IPS DF 4.7 (cell line): Measurements from ENCODE around the gene NCAPH2.

ENCODE experiments used
- DNase-seq: peaks from one replicate; pipeline ENCODE4 v3.0.0-alpha.2; 2013; ENCODE audit warnings: low spot score; ENCODE audit errors: extremely low read depth

Gene NCAPH2

DNA sequence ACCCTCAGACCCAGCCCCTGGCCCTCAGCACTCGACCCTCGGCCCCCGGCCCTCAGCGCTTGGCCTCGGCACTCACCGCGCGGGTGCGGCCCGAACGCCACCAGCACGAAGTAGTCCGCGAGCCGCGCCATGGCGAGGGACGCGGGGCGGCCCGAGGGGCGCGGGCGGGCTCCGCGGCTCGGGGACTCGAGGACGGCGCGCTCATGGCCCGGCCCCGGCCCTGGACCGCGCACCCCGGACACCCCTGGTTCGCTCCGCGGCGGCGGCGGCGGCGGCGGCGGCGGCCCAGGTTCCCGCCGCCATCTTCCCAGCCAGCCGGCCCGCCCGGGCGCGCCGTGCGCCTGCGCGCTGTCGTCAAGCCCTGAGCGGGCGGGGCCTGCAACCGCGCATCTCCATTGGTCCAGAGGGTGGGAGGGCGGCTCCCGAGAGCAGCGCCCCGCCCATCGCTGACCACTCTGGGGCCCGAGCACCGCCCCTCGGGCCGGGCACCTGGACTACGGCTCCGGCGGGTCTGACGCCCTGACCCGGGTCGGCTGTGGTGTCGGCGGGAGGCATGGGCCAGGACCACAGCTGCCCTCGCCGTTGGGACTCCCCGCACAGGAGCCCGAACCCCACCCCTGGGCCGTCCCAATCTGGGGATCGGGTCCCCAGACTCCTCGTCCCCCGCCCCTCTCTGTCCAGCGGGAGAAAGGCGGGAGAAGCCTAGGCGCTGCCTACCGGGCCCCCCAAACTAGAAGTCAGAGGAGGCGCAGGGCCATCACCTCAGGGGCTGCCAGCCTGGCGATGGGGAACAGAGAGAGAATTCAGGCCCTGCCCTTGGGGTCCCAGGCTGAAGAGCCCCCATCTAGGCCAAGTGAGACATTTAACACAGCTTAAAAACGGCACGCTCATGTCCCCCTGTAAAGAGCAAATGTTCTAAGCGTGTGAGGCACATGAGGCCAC lies 33.0 kb upstream of the NCAPH2 start, which contains the start of gene SBF1:
SBF1 (minus strand) TSS at position 326 of the 942 bp plus-strand sequence; CDS start at position 131, 195 bp downstream.
- peak; percentile 46 for DNase-seq

DNA sequence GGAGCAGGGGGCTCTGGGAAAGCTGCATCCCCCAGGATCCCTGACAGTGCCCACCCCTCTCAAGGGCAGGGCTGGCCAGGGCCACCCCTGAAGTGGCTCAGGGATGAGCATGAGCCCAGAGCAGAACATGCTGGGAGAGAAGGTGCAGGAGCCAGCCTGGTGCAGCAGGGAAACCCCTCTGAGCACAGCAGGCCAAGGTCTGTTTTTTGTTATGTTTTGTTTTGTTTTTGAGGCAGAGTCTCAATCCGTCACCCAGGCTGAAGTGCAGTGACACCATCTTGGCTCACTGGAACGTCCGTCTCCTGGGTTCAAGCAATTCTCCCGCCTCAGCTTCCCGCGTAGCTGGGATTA lies 32.4 kb upstream of the NCAPH2 start:
- DNase-seq, result no peak

DNA sequence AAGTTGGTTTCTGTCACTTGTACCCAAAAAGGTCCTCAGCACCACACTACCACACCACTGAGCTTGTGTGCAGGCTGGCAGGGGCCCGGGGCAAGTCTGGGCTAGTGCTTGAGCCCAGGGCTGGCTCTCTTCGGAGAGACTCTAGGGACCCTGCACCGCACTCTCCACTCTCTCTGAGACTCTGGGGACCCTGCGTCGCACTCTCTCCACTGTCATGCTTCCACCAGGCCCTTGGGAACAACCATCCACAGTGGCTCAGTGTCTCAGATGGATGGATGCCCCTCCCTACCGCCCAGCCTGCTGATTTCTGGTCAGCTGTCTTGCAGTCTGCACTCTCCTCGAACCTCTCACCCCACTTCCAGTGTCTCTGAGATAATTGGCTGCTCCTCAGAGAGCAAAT lies 31.2 kb upstream of the NCAPH2 start:
- no peak for DNase-seq

- no peak for DNase-seq
These were observed 30.1 kb upstream of the NCAPH2 start for GRCh38 chr22:50477923-50478322.

- no peak for DNase-seq
These were observed 28.3 kb upstream of the NCAPH2 start for GRCh38 chr22:50479721-50480120.

GRCh38 chr22:50481045-50481439 lies 27.0 kb upstream of the NCAPH2 start:
- no peak for DNase-seq

GRCh38 chr22:50481440-50482106 lies 26.5 kb upstream of the NCAPH2 start, which contains the start of gene ADM2:
Gene ADM2 (plus strand): TSS chr22:50481543. CDS start chr22:50481848, 305 bp downstream.
- no peak for DNase-seq

- no peak for DNase-seq
These were observed 25.6 kb upstream of the NCAPH2 start for GRCh38 chr22:50482107-50483074.

DNA sequence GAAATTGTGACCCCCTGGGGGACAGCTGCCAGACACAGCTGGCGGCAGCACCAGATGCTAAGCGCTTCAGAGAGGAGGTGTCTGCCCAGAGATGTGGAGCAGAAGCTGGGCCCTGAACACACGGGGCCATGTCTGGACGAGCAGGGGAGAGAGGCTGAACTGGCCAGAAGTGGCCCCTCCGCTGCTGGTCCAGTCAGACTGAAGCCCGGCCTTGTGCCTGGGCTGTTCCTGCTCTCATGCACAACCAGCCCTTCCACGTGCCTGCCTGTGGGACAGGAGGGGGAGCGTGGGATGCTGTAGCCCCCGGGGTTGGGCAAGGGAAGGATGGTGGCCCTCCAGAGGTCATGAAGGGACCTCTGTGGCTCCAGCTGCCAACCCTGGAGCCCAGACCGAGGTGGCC lies 24.9 kb upstream of the NCAPH2 start:
- DNase-seq, result no peak

DNA sequence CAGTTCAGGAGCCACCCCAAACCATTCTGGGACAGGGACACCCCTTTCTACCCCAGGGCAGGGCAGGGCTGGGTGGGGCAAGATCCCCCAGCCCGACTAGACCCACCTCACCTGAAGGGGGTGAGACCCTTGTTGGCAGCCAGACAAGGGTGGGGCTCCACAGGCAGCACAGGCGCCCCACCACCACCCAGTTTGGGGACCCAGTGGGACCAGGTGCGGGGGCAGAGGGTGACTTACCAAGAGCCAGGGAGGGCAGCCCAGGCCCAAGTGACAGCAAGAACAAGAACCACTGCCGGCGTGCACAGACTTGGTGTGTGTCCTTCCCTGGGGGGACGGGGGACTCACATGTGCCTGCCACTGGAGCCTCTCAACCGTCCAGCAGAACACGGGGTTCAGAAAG lies 24.5 kb upstream of the NCAPH2 start:
- no peak for DNase-seq

- no peak for DNase-seq
These were observed 23.8 kb upstream of the NCAPH2 start for GRCh38 chr22:50483977-50484853.

GRCh38 chr22:50485221-50486131 lies 22.5 kb upstream of the NCAPH2 start:
- DNase-seq, result no peak

DNA sequence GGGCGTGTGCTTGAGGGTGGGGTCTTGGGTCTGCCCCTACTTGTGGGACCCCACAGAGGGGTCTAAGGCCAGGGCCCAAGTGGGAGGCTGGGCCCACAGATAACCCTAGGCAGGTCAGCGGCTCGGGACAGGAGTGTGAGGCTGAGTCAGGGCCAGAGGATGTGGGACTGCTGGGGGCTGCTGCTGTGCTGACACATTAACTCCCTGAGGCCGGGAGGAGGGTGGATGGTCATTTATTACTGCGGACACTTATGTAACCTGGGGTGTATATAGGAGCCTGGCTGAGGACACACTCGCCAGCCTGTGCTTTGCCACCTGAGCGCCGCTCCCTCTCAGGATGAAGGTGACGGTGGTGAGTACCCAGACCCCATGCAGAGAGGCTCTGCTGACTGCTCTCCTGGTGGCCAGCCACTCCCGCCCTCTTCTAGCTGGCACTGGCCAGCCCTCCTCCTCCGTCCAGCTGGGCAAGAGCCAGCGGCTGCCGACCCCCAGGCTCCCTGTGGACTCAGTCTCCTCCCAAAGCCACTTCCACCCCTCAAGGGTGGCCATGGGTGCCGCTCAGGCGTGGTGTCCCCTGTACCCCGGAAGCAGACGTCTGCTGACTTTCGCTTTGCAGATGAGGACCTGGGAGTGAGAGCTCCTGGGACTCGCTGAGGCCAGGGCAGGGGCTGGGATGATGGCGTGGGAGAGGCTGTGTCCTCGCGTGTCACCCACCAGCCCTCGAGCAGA lies 21.3 kb upstream of the NCAPH2 start, which contains the start of gene MIOX:
MIOX (plus strand) TSS at position 299 of the 729 bp plus-strand sequence; CDS start at position 338, 39 bp downstream.
- no peak for DNase-seq

DNA sequence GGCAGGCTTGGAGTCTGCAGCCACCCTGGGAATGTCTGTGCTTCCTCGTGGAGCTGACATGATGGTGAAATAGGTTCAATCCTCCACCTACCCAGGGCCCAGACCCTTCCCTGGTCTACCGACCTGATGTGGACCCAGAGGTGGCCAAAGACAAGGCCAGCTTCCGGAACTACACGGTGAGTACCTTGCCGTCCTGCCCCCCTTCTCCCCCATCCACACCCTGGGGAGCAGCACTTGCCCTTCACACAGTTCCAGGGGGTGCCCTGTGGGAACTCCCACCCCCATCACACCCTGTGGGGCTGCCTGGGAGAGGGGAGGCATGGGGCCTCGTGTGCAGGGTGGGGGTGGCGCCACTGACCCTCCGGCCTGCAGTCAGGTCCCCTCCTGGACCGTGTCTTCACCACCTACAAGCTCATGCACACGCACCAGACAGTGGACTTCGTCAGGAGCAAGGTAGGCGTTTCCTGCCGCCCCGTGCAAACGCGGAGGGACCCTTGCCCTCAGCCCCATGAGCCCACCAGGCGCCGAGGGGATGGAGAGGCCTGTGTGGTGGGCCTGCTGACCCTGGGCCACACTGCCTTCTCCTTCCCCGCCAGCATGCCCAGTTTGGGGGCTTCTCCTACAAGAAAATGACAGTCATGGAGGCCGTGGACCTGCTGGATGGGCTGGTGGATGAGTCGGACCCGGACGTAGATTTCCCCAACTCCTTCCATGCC lies 20.6 kb upstream of the NCAPH2 start:
- no peak for DNase-seq

DNA sequence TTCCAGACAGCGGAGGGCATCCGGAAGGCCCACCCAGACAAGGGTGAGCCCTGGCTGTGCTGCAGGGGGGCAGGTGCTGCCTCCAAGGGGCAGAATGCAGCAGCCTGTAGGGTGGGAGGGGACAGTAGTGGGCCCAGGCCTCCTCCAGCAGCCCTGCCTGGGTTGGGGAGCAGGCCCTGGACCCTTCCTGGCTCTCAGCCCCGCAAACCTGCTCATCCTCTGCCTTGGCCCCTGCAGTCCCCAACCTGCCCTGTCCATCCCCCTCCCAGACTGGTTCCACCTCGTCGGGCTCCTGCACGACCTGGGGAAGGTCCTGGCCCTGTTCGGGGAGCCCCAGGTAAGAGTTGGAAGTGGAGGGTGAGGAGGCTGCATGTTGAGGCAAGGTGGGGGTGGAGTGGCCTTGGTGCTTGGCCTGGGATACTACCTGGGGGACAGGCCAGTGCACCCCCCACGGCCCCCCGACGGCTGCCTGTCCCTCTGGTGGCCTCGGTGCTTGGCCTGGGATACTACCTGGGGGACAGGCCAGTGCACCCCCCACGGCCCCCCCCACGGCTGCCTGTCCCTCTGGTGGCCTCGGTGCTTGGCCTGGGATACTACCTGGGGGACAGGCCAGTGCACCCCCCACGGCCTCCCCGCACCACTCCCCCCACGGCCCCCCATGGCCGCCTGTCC lies 19.9 kb upstream of the NCAPH2 start:
- no peak for DNase-seq

- DNase-seq, result no peak
These were observed 19.1 kb upstream of the NCAPH2 start for GRCh38 chr22:50488886-50489285.
